Stimulated activated CD4-positive, alpha-beta T cell treated with anti-CD3 and anti-CD28 coated beads, Interleukin-4, amount 100 ng/mL, for 48 hours (primary cell): Measurements from ENCODE around the gene LRRC2.

Source experiments
- DNase-seq, 2 donors: peaks; one replicate each; pipeline ENCODE4 v3.0.0-alpha.2; 2020; ENCODE audit warnings: low read depth in 2 of 2

LRRC2 gene

DNA sequence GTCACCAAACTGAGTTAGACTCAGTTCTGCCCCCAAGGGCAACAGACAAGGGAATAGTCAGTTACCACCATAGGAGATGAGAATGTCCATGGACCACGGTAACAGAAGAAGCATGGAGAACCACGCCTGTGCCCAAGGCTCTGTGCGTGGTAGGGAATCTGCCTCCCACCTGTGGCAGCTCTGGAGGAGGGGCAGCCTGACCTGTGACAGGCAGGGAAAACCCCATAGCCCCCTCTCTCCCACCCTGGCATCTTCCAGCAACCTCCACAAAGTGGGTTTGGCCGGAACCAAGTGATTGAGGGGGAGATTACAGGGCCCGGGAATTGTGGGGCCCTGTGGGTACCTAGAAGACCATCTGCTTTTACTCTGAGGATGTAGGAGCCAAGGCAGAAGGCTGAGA, 87.1 kb downstream of the LRRC2 start:
- no peak for DNase-seq

DNA sequence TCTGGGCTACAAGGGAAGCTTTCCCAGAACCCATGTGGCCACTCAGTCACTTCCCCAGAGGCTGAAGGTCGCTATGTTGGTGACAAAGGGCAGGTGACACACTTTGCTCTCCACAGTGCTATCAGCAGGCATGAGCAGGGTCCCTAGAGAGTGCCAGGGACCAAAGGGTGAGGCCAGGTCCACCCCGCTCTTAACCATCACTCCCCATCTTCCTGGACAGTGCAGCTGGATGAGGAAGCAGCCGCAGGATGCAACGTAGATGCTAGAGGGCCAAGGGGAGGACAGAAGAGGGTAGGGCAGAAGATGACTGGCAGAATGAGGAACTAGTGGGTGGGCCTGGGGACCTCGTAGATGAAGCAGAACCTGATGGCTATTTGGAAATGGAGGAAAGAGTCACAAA, 87.8 kb downstream of the LRRC2 start:
- DNase-seq, result no peak

DNA sequence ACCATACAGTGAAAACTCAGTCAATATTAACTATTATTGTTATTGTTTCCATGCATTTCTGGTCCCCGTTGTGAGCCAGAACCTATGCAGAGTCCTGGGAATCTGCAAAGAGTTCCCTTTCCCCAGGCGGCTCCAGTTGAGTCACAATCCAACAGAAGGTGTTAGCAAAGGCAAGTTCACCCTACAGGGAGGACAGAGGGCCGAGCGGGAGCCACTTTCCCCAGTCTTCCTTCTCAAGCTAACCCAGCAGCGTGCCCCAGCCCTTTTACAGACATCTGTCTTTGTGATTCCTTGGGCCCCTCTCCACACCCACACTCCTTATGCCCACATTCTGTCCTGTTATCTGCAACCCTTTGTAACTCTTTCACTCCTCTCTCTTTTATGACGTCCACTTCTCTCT, 88.3 kb downstream of the LRRC2 start:
- DNase-seq, result no peak

DNA sequence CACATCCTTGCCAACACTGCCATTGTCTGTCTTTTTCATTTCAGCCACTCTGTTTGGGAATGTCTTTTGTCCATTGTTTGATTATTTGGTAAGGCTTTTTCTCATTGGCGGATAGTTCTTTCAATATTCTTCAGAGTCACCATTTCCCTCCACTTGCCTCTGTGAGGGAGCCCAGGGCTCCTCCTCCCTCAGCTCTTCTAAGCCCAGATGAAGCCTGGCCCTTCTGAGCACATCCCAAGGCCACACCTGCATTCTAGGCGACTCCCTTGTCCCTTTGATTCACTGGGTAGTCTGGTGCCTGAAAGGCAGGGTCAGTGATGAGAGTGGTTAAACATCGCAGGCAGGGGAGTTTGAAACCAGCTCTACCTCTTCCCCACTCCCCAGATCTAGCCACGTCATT, 89.0 kb downstream of the LRRC2 start:
- DNase-seq, result no peak

DNA sequence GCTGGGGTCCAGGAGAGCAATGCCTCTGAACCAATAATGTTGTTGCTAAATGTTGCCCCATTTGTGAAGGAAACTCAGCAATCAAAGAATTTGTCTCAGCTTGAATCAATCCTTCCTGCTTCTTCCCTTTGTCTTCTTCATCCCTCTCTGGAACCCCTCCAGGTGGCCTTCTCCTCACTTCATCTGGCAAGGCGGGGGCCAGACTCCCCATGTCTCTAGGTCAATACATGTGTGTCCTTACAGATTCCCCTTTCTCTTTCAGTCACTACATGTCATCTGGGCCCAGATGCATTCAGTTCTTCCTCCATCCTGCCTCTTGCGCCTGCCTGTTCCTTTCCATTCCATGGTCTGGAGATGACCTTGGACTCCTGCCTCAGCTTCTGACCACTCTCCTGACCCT, 93.4 kb downstream of the LRRC2 start:
- DNase-seq, result no peak

DNA sequence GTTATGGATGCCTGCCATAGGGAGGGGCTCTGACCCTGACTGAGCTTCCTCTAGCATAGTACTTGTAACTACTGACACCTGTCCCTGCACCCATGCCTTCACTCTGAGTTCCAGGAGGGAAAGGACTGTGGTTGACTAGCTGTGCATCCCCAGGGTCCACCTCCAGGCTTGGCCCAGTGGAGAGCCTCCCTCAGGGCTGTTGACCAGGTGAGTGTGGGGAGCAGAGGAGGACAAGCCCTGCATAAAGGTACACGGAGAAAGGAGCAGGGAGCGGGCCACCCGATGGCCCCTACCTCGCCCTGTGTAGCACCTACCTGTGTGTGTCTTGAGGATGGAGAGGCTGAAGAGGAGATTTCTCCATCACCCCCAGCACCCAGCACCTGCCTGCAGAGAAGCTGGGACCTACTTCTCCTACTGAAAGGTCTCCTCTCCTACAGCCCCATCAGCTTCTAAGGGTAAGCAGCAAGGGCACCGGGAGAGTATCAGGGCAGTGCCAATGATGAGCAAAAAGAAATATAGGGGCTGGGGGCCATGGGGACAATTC, 94.7 kb downstream of the LRRC2 start:
- no peak for DNase-seq

GRCh38 chr3:46470831-46471230, 95.3 kb downstream of the LRRC2 start:
- no peak for DNase-seq

DNA sequence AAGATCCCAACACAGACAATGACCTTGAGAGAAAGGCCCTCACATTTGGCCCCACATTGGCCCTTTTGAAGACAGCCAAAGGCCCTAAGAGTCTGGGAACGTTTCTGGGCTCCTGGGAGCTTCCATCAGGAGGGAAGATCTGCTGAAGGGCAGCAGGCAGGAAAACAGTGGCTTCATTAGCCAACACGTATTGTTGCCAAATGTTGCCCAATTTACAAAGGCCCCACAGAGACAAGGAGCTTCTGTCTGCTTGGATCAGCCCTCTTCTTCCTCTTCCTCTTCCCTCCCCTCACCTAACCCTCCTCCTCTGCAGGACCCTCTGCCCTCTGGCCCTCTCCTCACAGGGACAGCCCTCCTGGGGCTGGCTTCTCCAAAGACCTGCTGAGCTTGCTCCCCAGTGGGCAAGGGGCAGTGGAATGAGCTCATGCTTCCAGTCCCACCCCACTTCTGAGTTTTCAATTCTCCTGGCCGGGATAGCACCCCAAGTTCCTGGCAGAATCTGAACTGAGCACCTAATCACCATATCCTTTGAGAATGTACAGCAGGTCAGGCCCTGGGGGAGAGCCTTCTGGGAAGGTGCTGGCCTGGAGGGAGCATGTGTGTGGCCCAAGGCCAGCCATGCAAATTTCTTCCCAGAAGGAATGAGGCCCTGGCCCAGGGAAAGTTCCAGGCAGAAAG, 96.3 kb downstream of the LRRC2 start:
- DNase-seq, result no peak

GRCh38 chr3:46468753-46469600, 97.1 kb downstream of the LRRC2 start:
- DNase-seq, result no peak

DNA sequence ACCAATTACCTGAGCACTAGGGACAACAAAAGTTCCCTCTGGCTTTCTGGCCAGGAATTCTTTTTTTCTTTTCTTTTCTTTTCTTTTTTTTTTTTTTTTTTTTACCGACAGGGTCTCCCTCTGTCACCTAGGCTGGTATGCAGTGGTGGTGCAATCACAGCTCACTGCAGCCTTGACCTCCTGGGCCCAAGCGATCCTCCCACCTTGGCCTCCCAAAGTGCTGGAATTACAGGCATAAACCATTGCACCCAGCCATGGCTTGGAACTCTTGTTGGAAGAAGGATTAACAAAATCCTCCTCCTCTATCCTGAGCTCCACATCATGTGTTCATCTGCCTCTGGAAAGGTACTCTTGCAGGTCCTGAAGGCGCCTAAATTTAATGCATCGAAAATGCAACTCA, 98.5 kb downstream of the LRRC2 start:
- no peak for DNase-seq

DNA sequence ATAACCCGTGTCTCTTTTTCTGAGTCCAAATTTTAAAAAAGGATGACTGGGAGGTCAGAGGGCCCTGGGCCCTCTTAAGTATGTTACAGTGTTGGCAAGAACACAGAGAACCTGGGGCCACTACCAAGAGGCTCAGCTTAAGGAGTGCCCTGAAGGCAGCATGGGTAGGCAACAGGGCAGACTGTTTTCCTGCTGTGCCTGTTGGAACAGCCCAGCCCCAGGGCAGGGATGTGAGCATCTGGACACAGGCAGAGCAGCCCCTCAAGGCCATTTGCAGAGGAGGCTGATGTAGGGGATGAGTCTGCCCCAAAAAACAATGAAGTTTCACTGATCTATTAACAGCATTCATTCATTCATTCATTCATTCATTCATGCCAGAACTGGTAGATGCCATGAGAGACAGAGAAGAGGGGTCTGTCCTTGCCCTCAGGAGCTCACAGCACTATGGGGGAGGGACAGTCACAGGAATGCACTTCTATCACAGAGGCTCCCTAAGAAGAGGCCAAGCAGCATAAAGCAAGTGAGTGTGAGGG, 99.2 kb downstream of the LRRC2 start:
- no peak for DNase-seq

GRCh38 chr3:46466273-46466672, 99.8 kb downstream of the LRRC2 start:
- DNase-seq, result no peak
